ENCODE results near the gene RASSF1. TPM values are rescaled to one million over a fixed set of nuclear protein-coding genes. Genes with fewer than 3 reads are reported as not detected.
A peak's percentile ranks its signal among the peaks of the same experiment; 100 is the strongest.

RASSF1 gene
- total RNA-seq, 1 experiment from 2014 or later, result 15.8 TPM

GRCh38 chr3:50292159-50293078 lies 48.2 kb downstream of the RASSF1 start, which contains the start of gene IFRD2:
IFRD2 (minus strand) TSS chr3:50292429; CDS start chr3:50292274, 155 bp downstream.
- H4K5ac ChIP-seq (ENCODE audit: insufficient read length, low read depth, low read length), result no peak within 1 kb of the TSS
- no peak within 1 kb of the TSS for H2BK12ac ChIP-seq (ENCODE audit: insufficient read length, low read depth, low read length)
- peak within 1 kb of the TSS; percentile 87 to 99 (median 96); a peak in 6 of 7 replicates for H3K27ac Mint-ChIP-seq
- H2AK5ac ChIP-seq (ENCODE audit: insufficient read length, low read length), result no peak within 1 kb of the TSS
- H2BK120ac ChIP-seq (ENCODE audit: low read depth, low read length, poor library complexity, severe bottlenecking), result no peak within 1 kb of the TSS
- H2AFZ ChIP-seq (ENCODE audit: low read length), result no peak within 1 kb of the TSS
- TF ChIP-seq CTCF (conservative IDR thresholded peaks at IDR 0.05), result no peak
- no peak within 1 kb of the TSS for H3T11ph ChIP-seq (ENCODE audit: low read length)
- peaks cover 11% of the 10 kb centered on the region in 2 experiments for H3K4me1 Mint-ChIP-seq
- no peak within 1 kb of the TSS for H2BK5ac ChIP-seq (ENCODE audit: insufficient read length, low read length)
- no peaks in the 10 kb centered on the region for H3K79me1 ChIP-seq (ENCODE audit: insufficient read depth, low read depth, low read length, poor library complexity, severe bottlenecking)
- H3K4ac ChIP-seq (ENCODE audit: low read depth, low read length), result no peak within 1 kb of the TSS
- peak within 1 kb of the TSS; percentile 63 for H3K14ac ChIP-seq (ENCODE audit: insufficient read depth, low read length)
- H3K18ac ChIP-seq (ENCODE audit: insufficient read length, low read depth, low read length), result peak within 1 kb of the TSS; percentile 64
- H3K36me3 Mint-ChIP-seq (ENCODE audit: insufficient read depth in 1 of 3, low read depth in 3 of 3), result peaks cover 27 to 42% (median 34%) of the 10 kb centered on the region in 3 experiments; a peak in 6 of 7 replicates
- no peaks in the 10 kb centered on the region for H3K9me3 ChIP-seq (ENCODE audit: control insufficient read depth, low read depth, low read length)
- peaks cover 5% of the 10 kb centered on the region for H3K23me2 ChIP-seq (ENCODE audit: insufficient read length, low read depth, low read length, poor library complexity, severe bottlenecking)
- peak within 1 kb of the TSS; percentile 73 for H3K9ac ChIP-seq (ENCODE audit: extremely low read depth, insufficient read length, low read length)
- WGBS (ENCODE audit: extremely low coverage, insufficient read length, low lambda C conversion rate), result no CpG with 5 or more reads among the region's 67 CpGs
- peak within 1 kb of the TSS; percentile 91 for H3K4me2 ChIP-seq (ENCODE audit: insufficient read depth, insufficient read length, low read length)
- DNase-seq, result peak; percentile 98
- H2BK15ac ChIP-seq (ENCODE audit: low read depth, low read length), result no peak within 1 kb of the TSS
- no peaks in the 10 kb centered on the region for H3K27me3 Mint-ChIP-seq (ENCODE audit: low read depth)
- no peaks in the 10 kb centered on the region for H4K20me1 ChIP-seq (ENCODE audit: control insufficient read depth, insufficient read depth, insufficient read length)
- no peak within 1 kb of the TSS for H4K8ac ChIP-seq (replicated peaks; ENCODE audit: insufficient read length, low read depth, low read length)
- no peaks in the 10 kb centered on the region for H3K27me3 ChIP-seq (ENCODE audit: insufficient read depth, low read length)
- H3K9me3 Mint-ChIP-seq, result no peaks in the 10 kb centered on the region; a peak in 1 of 5 replicates
- H3K23ac ChIP-seq (ENCODE audit: insufficient read length, low read depth, low read length), result no peak within 1 kb of the TSS
- no peak within 1 kb of the TSS for H2BK20ac ChIP-seq (ENCODE audit: low read depth, low read length, poor library complexity, severe bottlenecking)
- peak within 1 kb of the TSS; percentile 82 to 87 for H3K4me3 Mint-ChIP-seq
- no peak within 1 kb of the TSS for H4K91ac ChIP-seq (ENCODE audit: insufficient read length, low read depth, low read length)
- no peak within 1 kb of the TSS for H3K27ac ChIP-seq (ENCODE audit: insufficient read length, low read depth, low read length)
- H3K79me2 ChIP-seq (ENCODE audit: insufficient read depth, low read length), result peaks cover 3% of the 10 kb centered on the region; the same call in 1 of the 2 replicates
- no peak within 1 kb of the TSS for H3K56ac ChIP-seq (ENCODE audit: insufficient read length, low read depth, low read length)
- no peaks in the 10 kb centered on the region for H3K4me1 ChIP-seq (ENCODE audit: insufficient read depth, low read length)
